HG02642 (cell line): Measurements from ENCODE around the gene TBX6.

Experiments
- ATAC-seq: cut with Tn5 transposase; IDR thresholded peaks from one replicate; pipeline ENCODE4 v1.9.1; 2021; ENCODE audit warnings: mild to moderate bottlenecking; ENCODE audit not compliant: unreplicated experiment, poor library complexity

TBX6 gene

DNA sequence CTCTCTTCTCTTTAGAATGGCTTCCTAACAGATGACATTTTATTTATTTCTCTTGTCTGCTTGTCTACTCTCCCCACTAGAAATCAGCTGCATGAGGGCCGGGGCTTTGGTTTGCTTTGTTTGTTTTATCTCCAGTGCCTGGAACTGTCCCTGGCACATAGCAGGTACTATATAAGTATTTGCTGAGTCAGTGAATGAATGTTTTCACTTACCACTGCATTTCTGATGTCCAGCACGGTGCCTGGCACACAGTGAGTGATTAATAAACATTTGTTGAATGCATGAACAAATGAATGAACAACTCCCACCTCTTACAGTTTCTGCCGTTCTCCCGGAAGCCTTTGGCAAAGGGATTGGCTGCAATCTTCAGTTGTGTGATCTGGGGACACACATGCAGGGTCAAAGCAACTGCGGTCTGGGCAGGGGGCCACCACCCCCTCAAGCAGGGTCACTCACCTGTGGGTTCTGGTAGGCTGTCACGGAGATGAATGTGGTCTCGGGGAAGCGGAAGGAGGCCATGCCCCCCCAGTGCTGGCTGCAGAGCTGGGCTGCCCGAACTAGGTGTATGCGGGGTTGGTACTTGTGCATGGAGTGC is 3.4 kb downstream of the TBX6 start:
- no peak for ATAC-seq

DNA sequence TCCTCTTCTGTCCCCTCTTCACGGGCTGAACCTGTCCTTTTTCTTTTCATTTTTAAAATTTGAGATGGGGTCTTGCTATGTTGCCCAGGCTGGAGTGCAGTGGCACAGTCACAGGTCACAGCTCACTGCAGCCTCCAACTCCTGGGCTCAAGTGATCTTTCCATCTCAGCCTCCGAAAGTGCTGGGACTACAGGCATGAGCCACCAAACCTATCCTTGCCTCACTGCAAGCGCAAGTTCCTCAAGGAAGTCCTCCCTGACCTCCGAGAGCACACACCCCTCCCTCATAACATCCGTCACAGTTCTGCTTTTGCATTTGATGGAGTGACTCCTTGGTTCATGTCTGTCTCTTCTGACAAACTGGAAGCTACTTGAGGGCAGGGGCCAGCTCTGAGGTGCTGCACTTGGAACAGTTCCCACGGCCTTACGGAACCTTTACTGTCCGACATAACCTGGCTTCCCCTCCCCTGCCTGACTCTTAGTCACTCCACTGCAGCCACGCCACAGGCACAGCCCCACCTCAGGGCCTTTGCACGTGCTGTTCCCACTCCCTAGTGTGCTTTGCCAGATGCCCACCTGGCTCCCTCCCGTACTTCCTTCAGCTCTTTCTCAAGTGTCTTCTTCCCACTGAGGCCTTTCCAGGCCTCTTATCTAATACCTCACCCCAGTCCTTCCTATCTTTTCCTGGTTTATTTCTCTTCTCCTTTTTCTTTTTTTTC is 4.4 kb downstream of the TBX6 start:
- no peak for ATAC-seq

DNA sequence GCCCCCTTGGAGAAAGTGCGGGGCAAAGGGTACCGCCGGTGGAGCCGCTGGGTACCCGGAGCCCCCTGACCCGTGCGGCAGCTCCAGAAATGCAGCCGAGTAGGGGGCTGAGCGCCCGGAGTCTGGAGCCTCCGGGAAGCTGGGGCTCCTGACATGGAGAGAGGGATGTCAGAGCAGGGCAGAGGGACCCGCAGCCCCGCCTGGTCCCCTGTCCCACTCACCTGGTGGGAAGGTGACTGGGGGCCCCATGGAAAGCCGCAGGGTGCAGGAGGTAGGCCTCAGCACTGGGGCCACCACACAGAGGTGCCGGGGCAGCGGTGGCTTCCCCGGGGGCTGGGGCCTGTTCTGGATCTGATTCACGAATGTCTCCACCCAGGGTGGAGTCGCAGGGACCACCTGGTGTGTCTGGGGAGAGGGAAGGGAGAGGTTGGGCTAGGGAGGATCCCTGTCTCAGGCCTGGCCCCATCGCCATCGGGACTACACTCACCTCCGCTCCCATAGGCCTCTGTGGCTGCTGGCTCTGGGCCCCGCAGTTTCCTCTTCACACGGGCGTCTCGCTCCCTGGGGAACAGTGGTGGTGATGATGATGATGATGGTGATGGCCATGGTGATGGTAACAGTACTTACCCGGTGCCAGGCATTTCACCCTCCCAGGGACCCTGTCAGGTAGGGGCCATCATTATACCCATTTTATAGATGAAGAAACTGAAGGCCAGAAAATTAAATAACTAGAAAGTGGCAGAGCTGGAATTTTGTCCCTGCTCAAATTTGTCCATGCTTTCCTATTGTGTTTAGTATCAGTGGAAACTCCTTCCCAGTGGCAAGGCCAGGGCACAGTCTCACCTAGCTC is 5.2 kb downstream of the TBX6 start:
- no peak for ATAC-seq

DNA sequence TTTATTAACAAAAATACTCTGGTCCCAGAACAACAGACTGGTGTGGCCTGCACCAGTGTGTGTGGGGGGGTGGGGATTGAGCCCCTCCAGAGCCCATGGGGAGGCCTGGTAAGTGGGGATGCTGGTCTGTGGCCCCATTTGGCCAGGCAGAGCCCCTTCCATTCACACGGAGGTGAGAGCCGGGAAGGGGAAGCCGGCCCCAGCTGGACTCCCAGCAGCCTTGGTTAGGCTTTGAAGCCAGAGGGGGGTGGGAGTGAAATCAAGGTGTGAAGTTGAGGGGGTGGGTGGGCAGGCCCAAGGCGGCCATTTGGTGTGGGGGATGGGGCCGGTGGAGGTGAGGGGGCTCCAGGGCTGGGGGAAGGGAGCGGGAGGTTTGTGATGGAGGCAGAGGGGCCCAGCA is 5.9 kb downstream of the TBX6 start:
- no peak for ATAC-seq

DNA sequence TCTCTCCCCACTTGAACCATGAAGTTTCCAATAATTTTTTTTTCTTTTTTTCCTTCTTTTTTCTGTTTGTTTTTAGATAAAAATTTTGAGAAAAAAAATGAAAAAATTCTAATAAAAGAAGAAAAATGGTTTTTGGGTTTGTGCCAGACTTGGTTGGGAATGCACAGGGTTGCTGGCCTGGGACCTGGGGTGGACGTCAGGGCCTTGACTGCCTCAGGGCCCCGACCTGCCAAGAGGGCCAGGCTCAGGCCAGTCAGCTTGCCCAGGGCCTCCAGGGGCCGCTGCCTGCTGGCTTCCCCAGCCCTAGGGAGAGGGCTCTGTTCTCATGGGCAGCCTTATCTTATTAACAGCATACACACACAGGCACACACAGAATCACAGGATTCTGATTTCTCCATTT is 6.5 kb downstream of the TBX6 start:
- no peak for ATAC-seq

DNA sequence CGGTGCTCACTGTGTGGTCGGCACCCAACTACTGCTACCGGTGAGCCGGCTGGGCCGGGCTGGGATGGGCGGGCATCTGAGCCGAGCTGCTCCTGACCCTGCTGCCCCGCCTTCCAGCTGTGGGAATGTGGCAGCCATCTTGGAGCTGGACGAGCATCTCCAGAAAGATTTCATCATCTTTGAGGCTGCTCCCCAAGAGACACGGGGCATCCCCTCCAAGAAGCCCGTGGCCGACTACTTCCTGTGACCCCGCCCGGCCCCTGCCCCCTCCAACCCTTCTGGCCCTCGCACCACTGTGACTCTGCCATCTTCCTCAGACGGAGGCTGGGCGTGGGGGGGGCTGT is 6.9 kb downstream of the TBX6 start:
- ATAC-seq: no peak

DNA sequence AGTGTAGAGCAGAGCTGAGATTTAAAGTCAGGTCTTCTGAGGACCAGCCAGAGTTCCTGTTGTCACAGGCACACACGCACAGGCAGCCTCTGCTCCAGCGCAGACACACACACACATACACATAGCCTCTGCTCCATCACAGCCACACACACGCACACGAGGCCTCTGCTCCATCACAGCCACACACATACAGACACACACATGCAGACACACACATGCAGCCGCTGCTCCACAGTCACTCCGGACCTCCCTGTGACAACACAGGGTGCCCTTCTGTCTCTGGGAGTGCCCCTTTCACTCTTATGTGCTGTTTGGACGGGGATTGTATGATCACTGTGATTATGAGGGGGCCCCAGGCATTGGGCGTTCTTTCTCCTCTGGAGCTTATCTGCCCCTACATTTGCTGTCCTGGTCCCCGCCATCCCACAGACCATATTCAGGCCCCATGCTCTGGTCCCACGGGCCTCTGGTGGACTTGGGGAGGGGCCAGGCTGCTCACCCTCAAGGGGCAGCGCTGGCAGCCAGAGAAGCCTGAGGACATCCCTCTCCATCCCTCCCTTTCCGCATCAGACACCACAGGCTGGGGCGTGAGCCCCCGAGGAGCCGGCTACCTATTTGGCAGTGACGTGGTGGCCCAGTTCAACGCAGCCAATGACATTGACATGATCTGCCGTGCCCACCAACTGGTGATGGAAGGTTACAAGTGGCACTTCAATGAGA is 7.5 kb downstream of the TBX6 start:
- ATAC-seq: no peak

DNA sequence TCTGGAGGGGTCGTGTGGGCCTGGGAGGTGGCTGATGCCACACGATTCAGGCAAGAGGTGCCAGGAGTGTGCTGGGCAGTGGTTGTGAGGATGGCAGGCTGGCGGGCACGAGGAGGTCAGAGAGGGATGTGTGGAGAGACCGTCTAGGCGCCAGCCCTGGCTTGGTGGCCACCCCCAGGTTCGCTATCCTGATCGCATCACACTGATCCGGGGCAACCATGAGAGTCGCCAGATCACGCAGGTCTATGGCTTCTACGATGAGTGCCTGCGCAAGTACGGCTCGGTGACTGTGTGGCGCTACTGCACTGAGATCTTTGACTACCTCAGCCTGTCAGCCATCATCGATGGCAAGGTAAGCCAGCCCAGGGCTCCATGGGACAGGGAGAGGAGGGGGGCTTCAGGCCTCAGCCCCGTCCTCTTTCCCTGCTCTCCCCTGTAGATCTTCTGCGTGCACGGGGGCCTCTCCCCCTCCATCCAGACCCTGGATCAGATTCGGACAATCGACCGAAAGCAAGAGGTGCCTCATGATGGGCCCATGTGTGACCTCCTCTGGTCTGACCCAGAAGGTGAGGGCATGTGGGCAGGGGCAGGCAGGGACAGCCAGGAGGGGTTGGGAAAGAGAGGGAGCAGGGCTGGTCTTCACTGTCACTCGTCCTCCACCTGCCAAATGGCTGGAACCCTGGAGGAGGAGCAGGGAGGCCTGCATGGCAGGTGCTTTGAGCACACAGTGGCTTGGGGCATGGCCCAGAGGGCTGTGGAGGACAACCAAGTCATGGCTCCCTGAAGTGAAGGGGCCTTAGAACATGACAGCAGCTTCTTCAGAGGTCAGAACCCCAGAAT is 8.3 kb downstream of the TBX6 start:
- ATAC-seq: no peak

DNA sequence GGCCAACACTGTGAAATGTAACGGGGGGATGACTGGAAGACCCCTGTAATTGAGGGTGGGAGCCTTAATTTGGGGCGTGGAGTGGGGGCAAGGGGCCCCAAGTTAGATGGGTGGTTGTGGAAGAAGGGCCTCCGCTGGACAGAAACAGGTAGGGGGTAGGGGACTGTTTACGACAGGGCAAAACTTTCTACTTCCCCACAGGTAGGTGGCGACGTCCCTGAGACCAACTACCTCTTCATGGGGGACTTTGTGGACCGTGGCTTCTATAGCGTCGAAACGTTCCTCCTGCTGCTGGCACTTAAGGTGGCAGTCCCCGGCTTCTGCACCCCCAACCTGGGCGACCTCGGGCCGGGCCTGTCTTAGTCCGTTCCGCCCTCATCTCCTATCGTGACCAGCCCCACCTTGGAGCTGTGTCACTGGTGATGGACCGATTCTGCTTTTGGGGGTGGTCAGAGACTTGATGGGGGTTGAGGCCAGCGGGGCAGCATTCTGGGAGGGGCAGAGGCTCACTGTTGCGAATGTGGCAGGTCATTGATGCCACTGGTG is 9.1 kb downstream of the TBX6 start:
- ATAC-seq: no peak

DNA sequence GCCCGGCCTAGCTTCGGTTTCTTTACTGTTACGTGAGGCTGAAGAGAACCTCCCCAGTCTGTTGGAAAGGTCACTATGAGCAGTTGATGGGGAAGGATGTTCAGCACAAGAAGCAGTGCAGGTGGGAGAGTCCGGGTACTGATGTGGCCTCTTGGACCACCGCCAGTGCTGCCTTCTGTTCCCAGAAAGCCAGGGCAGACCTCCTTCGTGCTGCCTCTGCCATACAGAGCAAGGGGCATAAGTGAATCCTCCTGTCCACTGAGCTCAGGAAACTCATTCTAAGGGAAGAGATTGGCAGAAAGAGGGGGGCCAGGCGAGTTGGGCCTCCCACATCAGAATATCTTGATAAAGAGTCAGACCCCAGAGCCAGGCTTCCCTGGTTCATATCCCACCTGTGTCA is 12.2 kb downstream of the TBX6 start:
- ATAC-seq: no peak

DNA sequence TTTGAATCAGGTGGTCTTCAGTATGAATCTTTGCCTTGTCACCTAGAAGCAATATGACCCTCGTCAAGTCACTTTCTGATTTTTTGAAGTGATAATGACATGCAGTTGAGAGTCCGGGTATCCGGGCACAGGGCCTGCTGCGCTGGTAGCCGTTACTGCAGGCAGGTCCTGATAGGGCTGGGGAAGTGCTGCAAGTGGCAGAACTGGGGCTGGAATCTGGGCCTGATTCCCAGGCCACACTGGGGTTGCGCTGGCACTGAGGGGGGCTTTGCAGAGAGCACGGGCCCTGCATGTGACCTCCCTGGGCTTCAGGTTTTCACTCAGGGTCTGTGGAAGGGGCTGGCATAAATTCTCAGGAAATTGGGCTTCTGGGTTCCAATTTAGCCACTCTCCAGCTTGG is 13.0 kb downstream of the TBX6 start:
- ATAC-seq: no peak

DNA sequence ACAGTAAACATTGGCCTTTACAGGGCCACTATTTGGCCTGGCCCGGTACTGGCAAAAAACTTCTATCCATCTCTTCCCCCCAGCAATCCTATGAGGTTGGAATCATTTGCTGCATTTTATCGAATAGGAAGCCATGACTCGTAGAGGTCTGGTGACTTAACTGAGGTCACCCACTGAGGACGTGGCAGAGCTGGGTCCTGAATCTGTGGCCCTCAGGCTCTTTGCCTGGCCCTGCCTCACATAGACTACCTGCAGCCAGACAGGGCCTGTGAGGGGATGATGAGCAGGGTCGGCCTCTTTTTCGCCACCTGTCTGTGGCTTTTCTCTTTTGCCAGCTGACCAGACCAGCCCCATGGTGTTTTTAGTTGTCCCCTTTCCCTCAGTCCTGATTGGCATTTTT is 14.1 kb downstream of the TBX6 start:
- no peak for ATAC-seq

DNA sequence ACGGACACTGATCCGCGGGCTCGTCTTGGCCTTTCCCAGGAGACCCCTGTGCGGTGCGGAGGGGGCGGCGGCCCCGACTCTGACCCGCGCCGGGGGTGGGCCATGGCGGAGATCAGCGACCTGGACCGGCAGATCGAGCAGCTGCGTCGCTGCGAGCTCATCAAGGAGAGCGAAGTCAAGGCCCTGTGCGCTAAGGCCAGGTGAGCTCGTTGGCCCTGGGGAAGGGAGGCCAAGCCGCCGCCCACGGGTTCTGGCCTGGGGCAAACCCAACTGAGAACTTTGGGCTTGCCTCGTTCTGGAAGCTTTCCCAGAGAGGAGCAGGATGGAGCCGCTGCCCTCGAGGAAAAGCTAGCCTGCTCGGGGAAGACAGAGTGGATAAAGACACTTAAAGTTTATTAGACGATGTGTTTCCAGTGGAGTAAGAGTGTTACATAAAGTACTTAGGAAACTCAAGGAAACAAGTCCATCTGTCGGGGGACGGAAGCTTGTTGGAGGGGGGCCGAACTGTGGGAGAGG is 15.4 kb downstream of the TBX6 start:
- ATAC-seq: peak; percentile 34

DNA sequence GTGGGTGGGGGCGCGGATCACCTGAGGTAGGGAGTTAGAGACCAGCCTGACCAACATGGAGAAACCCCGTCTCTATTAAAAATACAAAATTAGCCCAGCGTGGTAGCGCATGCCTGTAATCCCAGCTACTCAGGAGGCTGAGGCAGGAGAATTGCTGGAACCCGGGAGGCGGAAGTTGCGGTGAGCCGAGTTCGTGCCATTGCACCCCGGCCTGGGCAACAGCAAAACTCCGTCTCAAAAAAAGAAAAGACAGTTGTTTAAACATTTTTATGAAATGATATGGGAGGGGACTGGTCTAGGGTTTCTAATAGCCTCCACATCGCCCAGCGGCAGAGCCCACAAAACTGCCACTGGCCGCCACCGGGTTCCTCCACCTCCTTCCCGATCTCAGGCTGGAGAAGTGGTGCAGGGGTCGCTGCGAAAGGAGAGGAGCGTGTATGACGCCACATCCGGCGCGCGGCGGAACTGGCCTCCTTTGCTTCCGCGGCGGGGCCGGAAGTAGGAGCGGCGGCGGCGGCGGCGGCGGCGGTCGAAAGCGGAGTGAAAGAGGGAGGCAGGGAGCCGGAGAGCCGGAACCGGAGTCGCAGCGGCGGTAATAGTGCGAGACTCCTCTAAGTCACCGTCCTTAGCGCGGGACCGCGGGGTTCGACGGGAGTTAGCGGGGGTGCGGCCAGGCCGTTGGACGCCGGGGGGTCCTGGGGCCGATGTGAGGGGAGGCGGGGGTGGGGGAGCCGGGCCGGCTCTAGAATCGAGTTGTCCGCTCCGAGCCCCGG is 16.0 kb downstream of the TBX6 start, which contains the start of gene PPP4C:
TSS of gene PPP4C (plus strand) at position 492 of the 773 bp plus-strand sequence. CDS start 384 bp downstream, outside the sequence.
- peak; percentile 78 for ATAC-seq

DNA sequence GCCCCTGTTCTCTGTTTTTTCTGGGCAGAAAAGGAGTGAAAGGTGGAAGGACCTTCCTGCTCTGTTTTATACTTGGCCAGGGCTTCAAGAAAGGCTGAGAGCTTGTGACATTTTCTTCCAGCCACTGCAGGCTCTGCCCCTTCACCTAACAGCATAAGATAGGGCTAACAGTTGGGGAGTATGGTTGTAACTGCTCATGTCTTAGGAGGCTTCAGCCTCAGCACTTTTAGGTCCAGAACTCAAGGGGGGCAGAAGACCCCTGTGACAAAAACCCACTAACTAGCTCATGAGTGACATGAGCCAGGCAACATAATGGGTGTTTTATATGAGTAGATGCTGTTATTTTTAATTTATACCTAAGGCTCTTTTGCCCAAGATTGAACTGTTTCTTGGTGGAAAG is 21.2 kb downstream of the TBX6 start:
- ATAC-seq: no peak

DNA sequence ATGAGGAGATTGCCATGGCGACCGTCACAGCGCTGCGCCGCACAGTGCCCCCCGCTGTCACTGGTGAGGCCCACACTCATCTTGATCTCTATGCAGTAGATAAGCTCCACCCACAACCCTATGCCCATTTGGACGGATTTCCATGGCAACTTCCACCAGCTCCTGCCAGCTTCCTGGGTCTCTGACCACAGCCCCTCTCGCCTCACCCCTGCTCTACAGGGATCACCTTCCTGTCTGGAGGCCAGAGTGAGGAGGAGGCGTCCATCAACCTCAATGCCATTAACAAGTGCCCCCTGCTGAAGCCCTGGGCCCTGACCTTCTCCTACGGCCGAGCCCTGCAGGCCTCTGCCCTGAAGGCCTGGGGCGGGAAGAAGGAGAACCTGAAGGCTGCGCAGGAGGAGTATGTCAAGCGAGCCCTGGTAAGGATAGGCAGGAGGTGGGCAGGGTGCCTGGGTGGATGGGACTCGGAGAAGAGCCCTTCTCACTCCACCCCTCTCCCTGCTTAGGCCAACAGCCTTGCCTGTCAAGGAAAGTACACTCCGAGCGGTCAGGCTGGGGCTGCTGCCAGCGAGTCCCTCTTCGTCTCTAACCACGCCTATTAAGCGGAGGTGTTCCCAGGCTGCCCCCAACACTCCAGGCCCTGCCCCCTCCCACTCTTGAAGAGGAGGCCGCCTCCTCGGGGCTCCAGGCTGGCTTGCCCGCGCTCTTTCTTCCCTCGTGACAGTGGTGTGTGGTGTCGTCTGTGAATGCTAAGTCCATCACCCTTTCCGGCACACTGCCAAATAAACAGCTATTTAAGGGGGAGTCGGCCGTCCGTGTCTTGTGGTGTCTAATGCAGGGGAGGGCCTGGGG is 21.9 kb downstream of the TBX6 start:
- no peak for ATAC-seq

DNA sequence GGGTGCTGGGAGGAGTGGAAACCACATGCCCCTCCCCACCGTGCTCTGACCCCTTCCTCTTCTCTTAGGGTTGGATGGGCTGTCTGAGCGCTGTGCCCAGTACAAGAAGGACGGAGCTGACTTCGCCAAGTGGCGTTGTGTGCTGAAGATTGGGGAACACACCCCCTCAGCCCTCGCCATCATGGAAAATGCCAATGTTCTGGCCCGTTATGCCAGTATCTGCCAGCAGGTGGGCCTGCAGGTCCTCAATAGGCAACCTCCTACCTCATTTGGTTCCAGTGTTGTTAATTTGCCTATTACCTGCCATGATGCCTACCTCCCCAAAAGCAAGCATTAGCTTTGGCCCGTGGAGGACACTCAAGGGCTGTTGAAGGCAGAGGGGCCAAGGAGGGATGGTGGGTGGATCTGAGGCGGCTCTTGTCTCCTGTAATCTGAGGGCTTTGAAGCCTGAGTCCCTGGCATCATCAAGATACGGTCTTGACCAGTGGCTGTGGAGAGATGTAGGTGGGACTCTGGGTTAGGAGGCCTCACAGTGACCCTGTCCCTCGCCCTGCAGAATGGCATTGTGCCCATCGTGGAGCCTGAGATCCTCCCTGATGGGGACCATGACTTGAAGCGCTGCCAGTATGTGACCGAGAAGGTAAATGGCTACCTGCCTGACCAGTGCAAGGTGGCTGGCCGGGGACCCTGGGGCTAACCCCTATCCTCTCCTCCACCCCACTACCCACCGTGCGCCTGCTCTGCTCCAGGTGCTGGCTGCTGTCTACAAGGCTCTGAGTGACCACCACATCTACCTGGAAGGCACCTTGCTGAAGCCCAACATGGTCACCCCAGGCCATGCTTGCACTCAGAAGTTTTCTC is 22.7 kb downstream of the TBX6 start:
- ATAC-seq: no peak
